COLO668 (cell line): ENCODE measurements around the gene CRKL.

Experiments used
- DNase-seq: peaks from one replicate; lab custom pipeline; 2025; ENCODE audit not compliant: unreplicated experiment; lab: John Stamatoyannopoulos, UW

Gene CRKL

DNA sequence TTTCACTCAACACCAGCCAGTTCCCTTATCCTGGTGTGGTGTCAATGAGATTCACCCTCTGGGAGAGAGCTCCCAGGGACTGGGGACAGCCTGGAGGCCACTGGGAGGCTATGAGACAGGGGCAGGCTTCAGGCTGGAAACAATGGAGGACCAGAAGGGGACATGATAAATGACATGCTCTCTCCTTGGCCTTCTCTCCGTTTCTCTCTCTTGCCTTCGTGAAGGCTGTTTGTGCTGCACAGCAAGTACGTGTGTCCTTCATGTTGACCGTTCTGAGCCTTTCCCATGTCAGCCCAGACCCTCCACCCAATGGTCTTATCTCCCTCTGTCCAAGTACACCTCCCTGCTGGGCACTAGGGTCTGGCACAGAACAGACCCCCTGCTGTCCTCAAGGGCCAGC lies 63.3 kb downstream of the CRKL start:
- no peak for DNase-seq

- DNase-seq, result no peak
Measured at GRCh38 chr22:20980938-20981722, 63.9 kb downstream of the CRKL start.

DNA sequence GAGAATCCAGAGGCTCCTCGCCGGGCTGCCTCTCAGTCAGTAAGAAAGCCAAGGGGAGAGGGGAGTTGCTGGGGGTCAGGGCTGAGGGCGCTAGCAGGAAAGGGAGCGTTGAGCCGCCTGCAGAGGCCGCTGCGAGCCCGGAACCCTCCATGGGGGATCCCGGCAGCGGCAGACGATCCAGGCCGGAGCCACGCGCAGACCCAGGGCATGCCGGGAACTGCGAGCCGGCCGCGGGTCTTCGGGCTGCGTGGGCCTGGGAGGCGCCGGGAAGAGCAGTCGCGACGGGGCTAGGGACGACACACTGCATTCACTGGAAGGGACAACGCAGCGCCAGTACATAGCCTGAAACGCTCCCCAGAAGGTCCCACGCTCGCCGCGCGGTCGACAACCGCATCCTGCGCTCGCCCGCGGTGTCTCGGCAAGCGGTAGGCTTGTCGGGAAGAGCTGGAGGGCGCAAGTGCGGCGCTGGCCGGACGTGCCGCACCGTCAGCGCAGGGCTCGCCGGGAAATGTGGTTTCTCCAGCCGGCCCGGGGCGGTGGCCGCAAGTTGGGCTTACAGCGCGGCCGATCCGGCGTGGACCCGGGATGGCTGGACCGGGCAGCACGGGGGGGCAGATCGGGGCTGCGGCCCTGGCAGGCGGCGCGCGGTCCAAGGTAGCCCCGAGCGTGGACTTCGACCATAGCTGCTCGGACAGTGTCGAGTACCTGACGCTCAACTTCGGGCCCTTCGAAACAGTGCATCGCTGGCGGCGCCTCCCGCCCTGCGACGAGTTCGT lies 64.8 kb downstream of the CRKL start, which contains the start of gene LZTR1:
TSS of gene LZTR1 (plus strand) at position 511 of the 776 bp plus-strand sequence. CDS start at position 586, 75 bp downstream.
- peak; percentile 86 for DNase-seq

DNA sequence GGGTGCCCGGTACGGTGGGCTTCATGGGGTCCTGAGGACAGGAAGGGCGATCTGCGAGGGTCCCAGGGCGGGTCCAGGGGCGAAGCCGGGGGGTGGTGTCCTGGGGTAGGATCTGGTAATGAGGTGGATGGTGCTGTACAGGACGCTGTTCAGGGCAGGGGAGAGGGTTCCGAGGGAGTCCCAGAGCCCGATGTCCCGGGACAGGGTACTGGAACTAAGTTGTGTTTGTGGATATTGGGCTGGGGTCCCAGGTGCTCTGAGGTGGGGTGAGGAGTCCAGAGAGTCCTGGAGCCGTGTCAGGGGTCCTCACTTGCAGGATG lies 65.3 kb downstream of the CRKL start:
- DNase-seq, result no peak

GRCh38 chr22:20983081-20983771 lies 66.0 kb downstream of the CRKL start:
- DNase-seq, result no peak

DNA sequence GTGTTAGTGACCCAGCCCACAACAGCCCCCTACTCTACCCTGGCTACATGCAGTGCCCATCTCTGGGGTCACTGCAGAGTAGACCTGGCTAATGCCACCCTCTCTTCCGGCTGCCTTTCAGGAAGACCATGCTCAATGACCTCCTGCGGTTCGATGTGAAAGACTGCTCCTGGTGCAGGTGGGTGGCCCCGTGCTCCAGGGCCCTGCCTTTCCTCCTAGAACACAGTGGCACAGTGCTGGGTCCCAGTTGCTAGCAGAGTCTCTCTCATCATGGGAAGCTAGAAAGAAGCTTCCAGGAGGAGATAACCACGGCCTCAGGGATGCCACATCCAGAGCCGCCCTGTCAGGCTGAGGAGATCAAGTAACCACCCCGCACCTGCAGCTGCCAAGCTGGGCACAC lies 68.5 kb downstream of the CRKL start:
- DNase-seq, result no peak

- no peak for DNase-seq
Measured at GRCh38 chr22:20986365-20986764, 69.2 kb downstream of the CRKL start.

GRCh38 chr22:20987375-20987774 lies 70.2 kb downstream of the CRKL start:
- DNase-seq, result no peak

DNA sequence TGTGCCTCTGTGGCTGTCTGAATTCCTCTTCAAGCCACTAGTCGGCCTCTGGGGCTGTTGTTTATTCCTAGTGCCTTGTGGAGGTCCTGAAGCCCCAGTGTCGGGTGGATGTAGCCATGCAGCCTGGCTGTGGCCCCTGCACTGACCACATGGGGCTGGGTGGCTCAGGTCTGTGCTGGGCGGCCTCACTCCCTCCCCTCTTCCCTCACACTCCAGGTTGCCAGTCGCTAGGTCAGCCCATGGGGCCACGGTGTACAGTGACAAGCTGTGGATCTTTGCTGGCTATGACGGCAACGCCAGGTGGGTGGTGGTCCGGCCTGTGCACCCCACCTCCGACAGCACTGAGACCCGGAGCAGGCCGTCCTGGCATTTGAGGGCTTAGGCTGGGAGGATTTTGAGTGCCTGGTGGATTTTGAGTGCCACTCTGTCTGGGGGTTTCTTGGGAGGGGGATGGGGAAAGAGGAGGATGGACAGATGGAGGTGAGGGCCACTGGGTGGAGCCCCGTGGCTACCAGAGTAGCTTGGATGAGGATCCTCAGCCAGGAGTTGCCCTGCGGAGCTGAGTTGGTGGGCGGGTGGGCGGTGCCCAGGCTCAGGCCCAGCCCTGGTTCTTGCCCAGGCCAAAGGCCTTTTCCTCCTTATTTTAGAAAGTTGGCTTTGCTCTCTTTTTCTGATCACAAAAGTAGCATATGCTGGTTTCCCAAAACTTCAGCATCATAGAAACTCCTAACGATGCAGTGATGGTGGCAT lies 71.5 kb downstream of the CRKL start:
- DNase-seq, result no peak

DNA sequence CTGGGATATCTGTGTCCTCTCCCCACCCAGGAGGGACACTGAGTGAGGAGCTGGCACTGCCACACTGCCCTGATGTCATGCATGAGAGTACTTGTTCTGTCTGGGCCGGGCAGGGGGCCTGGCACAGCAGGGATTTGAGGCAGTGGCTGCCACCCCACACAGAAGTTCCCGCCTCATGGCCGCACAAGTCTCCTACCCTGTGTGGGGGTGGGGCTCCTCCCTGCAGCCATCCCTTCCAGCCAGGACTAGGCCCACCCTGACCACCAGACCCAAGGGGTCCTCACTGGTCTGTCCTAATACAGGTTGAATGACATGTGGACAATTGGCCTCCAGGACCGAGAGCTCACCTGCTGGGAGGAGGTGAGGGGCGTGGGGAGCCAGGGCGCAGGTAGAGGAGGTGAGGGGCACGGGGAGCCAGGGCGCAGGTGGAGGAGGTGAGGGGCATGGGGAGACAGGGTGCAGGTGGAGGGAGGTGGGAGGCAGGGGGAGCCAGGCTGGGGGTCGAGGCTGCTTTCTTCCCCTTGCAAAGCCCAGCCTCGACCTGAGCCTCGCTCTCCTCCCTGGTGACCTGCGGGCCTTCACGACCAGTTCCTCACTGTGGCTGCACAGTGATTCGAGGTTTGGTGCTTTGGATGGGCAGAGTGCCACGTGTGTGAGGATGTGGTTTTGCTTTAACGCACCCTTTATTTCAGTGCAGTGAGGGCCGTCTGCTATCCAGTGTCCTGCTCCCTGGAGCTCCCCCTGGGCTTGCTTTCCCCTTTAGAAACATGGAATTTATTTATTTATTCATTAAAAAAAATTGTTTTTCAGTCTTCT lies 72.3 kb downstream of the CRKL start:
- no peak for DNase-seq

- no peak for DNase-seq
Measured at GRCh38 chr22:20990184-20991180, 73.3 kb downstream of the CRKL start.

GRCh38 chr22:20991252-20992055 lies 74.2 kb downstream of the CRKL start:
- no peak for DNase-seq

DNA sequence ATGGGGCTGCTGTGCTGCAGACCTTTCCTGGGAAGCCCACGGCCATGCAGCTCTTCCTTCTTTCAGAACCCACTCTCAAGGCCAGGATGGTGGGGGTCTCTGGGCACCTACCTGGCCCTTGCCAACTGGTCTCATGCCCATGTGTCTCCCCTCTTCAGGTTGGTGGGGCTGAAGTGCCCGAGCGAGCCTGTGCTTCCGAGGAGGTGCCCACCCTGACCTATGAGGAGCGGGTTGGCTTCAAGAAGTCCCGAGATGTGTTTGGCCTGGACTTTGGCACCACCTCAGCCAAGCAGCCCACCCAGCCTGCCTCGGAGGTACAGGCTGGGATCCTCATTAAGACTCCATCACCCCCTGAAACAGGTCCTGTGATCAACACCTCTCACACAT lies 74.8 kb downstream of the CRKL start:
- no peak for DNase-seq

- DNase-seq, result no peak
Measured at GRCh38 chr22:20992456-20993303, 75.5 kb downstream of the CRKL start.

GRCh38 chr22:20993304-20994127 lies 76.3 kb downstream of the CRKL start:
- DNase-seq, result no peak

DNA sequence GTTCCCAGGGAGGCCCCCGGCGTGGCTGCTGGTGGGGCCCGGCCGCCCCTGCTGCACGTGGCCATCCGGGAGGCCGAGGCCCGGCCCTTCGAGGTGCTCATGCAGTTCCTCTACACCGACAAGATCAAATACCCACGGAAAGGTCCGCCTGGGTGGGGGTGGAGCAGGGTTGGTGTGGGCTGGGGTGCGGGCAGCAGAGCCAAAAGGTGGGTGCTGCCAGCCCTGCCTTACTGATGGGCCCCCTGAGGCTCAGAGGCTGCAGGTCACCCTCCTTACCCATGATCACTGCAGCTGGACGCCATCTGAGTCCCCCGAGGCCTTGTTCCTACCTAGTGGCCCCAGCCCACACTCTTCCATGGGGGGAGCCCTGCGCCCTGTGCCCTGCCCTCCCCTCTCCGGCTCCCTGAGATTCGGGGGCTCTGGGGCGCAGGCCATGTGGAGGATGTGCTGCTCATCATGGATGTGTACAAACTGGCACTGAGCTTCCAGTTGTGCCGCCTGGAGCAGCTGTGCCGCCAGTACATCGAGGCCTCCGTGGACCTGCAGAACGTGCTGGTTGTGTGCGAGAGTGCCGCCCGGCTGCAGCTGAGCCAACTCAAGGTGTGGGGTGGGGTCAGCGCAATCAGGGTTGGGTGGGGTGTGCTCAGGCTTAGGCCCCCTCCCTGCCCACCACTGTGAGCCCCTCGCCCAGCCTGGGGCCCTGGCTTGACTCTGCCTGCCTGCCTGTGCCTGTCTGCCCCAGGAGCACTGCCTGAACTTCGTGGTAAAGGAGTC lies 77.1 kb downstream of the CRKL start:
- DNase-seq, result no peak
